ENCODE data around the gene NOLC1. TPM values are rescaled to one million over a fixed set of nuclear protein-coding genes. Genes with fewer than 3 reads are reported as not detected.

Gene NOLC1
- total and polyA plus RNA-seq, 10 of the 15 experiments (the other 5 are each of a cell fraction or from before 2014, with no cell fraction given) = 91.7 to 244 (median 128) TPM

GRCh38 chr10:102154466-102155116 is 2.4 kb downstream of the NOLC1 start:
- H4K20me1 ChIP-seq (ENCODE audit: control insufficient read depth, insufficient read depth) = no peaks in the 10 kb centered on the region; the same call in none of the 2 replicates
- no TSS peak for BruUV-seq (replicated peaks)
- H3K9ac ChIP-seq (ENCODE audit: control insufficient read depth, insufficient read depth, low read length) = no peak overlapping the region
- ChIA-PET CTCF (interaction anchor here (0.6 to 2.1 kb wide), 9 partner anchors 14 to 1329 kb away, joined by 3 to 14 read pairs (median 3); no protein-coding TSS in a partner anchor), RAD21 (ENCODE audit: unreplicated experiment) (interaction anchor here (0.7 to 1.7 kb wide), 2 partner anchors 15 to 297 kb away, joined by 3 to 5 read pairs; partner anchors contain the start of gene C10orf95), POLR2A (interaction anchor here (0.6 to 1.2 kb wide), 3 partner anchors 36 to 304 kb away, joined by 3 to 6 read pairs (median 3); no protein-coding TSS in a partner anchor), SMC1A (ENCODE audit: uncharacterized antibody, unreplicated experiment) (interaction anchor here (1.1 kb wide), 1 partner anchor 201 kb away, joined by 3 read pairs; no protein-coding TSS in a partner anchor)
- no peaks in the 10 kb centered on the region for H3K27me3 ChIP-seq (replicated peaks in 1 of 2; ENCODE audit: control insufficient read depth in 2 of 2, insufficient read depth in 2 of 2, low read length in 1 of 2)
- peaks cover 21 to 44% of the 10 kb centered on the region in 2 experiments for H3K36me3 ChIP-seq (ENCODE audit: control insufficient read depth in 2 of 2, insufficient read depth in 2 of 2, low read length in 1 of 2)
- FAIRE-seq (no peak), DNase-seq (ENCODE audit: low read depth, low spot score) (no peak), ATAC-seq (no peak)
- TF ChIP-seq TBL1XR1 (IDR thresholded peaks at IDR 0.05; ENCODE audit: low read depth, low read length) = no peak
- no peak for TF ChIP-seq IKZF1 (conservative IDR thresholded peaks at IDR 0.05)
- TF ChIP-seq ASH2L (IDR thresholded peaks at IDR 0.05; ENCODE audit: borderline replicate concordance, low read depth) = no peak
- TF ChIP-seq RAD51 (IDR thresholded peaks at IDR 0.05) = no peak
- no peak for TF ChIP-seq ZNF24 (IDR thresholded peaks at IDR 0.05)
- WGBS (ENCODE audit: insufficient coverage, insufficient replicate concordance, low lambda C conversion rate, missing lambda C conversion rate) = 86% methylated on average over 9 of the region's 11 CpGs
- in situ Hi-C loops (cut with MboI) = no loop called here
- H3K4me1 ChIP-seq (ENCODE audit: control insufficient read depth, insufficient read depth, low read length) = peaks cover 9% of the 10 kb centered on the region
- peak overlapping the region; percentile 49; the same call in 1 of the 2 replicates for H3K4me2 ChIP-seq (ENCODE audit: control insufficient read depth, insufficient read depth)
- intact Hi-C loops (cut with micrococcal nuclease; ENCODE audit: unreplicated experiment) = no loop called here
- peaks cover 57% of the 10 kb centered on the region for H3K79me2 ChIP-seq (ENCODE audit: control insufficient read depth, insufficient read depth, low read length)
- no peaks in the 10 kb centered on the region for H3K9me3 ChIP-seq (replicated peaks; ENCODE audit: control insufficient read depth, insufficient read depth, low read length)
- no peak overlapping the region for H3K27ac ChIP-seq (ENCODE audit: control insufficient read depth, insufficient read depth)
- H2AFZ ChIP-seq (ENCODE audit: control insufficient read depth, low read depth, low read length) = no peak overlapping the region
- H3K4me3 ChIP-seq = peak overlapping the region; percentile 10; the same call in 1 of the 2 replicates

GRCh38 chr10:102157224-102157623 is 5.0 kb downstream of the NOLC1 start:
- in situ Hi-C loops (cut with MboI) = no loop called here
- no peaks in the 10 kb centered on the region; the same call in 1 of the 2 replicates for H3K4me1 ChIP-seq (ENCODE audit: control insufficient read depth, insufficient read depth, low read length)
- 96% methylated on average over 3 of the region's 3 CpGs for WGBS (ENCODE audit: insufficient coverage, insufficient replicate concordance, low lambda C conversion rate, missing lambda C conversion rate)
- no peaks in the 10 kb centered on the region for H3K27me3 ChIP-seq (replicated peaks in 1 of 2; ENCODE audit: control insufficient read depth in 2 of 2, insufficient read depth in 2 of 2, low read length in 1 of 2)
- no peak overlapping the region for H3K4me2 ChIP-seq (ENCODE audit: control insufficient read depth, insufficient read depth)
- TF ChIP-seq USF2 (IDR thresholded peaks at IDR 0.05; ENCODE audit: borderline replicate concordance, low read depth, low read length) (no peak), CHD1 (IDR thresholded peaks at IDR 0.05; ENCODE audit: low read depth, low read length) (no peak), RELA (IDR thresholded peaks at IDR 0.05; ENCODE audit: borderline replicate concordance, partially characterized antibody) (no peak), CBX5 (IDR thresholded peaks at IDR 0.05; ENCODE audit: low read depth) (no peak), HSF1 (IDR thresholded peaks at IDR 0.05; ENCODE audit: low read depth, low read length) (no peak), CREB1 (IDR thresholded peaks at IDR 0.05; ENCODE audit: low read depth) (no peak), E2F4 (IDR thresholded peaks at IDR 0.05; ENCODE audit: low read depth, low read length) (no peak), NR2C1 (IDR thresholded peaks at IDR 0.05) (no peak)
- ATAC-seq = no peak
- no peak overlapping the region for H3K4me3 ChIP-seq
- ChIA-PET POLR2A (interaction anchor here (0.7 to 1.2 kb wide), 3 partner anchors 122 to 227 kb away, joined by 3 read pairs; no protein-coding TSS in a partner anchor), SMC1A (ENCODE audit: uncharacterized antibody, unreplicated experiment) (interaction anchor here (1.1 to 1.4 kb wide), 4 partner anchors 10 to 23 kb away, joined by 3 read pairs; no protein-coding TSS in a partner anchor), CTCF (interaction anchor here (0.7 to 4.5 kb wide), 7 partner anchors 10 to 194 kb away, joined by 3 to 38 read pairs (median 7); no protein-coding TSS in a partner anchor), RAD21 (ENCODE audit: unreplicated experiment) (interaction anchor here (0.9 kb wide), 1 partner anchor 73 kb away, joined by 3 read pairs; no protein-coding TSS in a partner anchor)
- H3K79me2 ChIP-seq (ENCODE audit: control insufficient read depth, insufficient read depth, low read length) = peaks cover 54% of the 10 kb centered on the region
- intact Hi-C loops (cut with micrococcal nuclease; ENCODE audit: unreplicated experiment) = no loop called here
- no TSS peak for BruUV-seq (replicated peaks)
- H3K9me3 ChIP-seq (replicated peaks; ENCODE audit: control insufficient read depth, insufficient read depth, low read length) = no peaks in the 10 kb centered on the region
- H2AFZ ChIP-seq (ENCODE audit: control insufficient read depth, low read depth, low read length) = no peak overlapping the region
- no peaks in the 10 kb centered on the region; the same call in none of the 2 replicates for H4K20me1 ChIP-seq (ENCODE audit: control insufficient read depth, insufficient read depth)
- H3K9ac ChIP-seq (ENCODE audit: control insufficient read depth, insufficient read depth, low read length) = no peak overlapping the region
- FAIRE-seq = no peak
- H3K27ac ChIP-seq (ENCODE audit: control insufficient read depth, insufficient read depth) = no peak overlapping the region; the same call in 1 of the 2 replicates
- H3K36me3 ChIP-seq (ENCODE audit: control insufficient read depth in 2 of 2, insufficient read depth in 2 of 2, low read length in 1 of 2) = peaks cover 42 to 55% of the 10 kb centered on the region in 2 experiments
- no peak for DNase-seq (ENCODE audit: low read depth, low spot score)
